GM12878 (cell line): ENCODE data around the gene ABL2. TPM values are rescaled to one million over a fixed set of nuclear protein-coding genes. Genes with fewer than 3 reads are reported as not detected.

ENCODE experiments used
- ATAC-seq: fragments of 200-7000 bp; cut with Tn5 transposase; 3 replicates; pipeline ENCODE4 v1.9.1; 2020; ENCODE audit warnings: mild to moderate bottlenecking, moderate library complexity
- BruUV-seq: library from RNA; stranded (reverse); fragments of 400-500 nt; replicated peaks from 2 replicates; lab custom pipeline; 2021; lab: Mats Ljungman, UMichigan
- CTCF ChIA-PET: fragments of 300-600 bp; sonication (Branson Sonifier 250); formaldehyde crosslinking; extraction: SDS; loops from one replicate; lab custom pipeline; 2021; ENCODE audit warnings: inconsistent platforms; lab: Yijun Ruan, JAX
- POLR2A ChIA-PET: fragments of 350-600 bp; formaldehyde crosslinking; extraction: SDS; loops from one replicate; lab custom pipeline; 2021; ENCODE audit warnings: inconsistent platforms; lab: Charles Lee
- RAD21 ChIA-PET: fragments of 300-600 bp; sonication (Branson Sonifier 250); formaldehyde crosslinking; loops from one replicate; lab custom pipeline; 2023; ENCODE audit warnings: antibody characterized with exemption; ENCODE audit not compliant: unreplicated experiment; lab: Charles Lee
- SMC1A ChIA-PET: fragments of 300-600 bp; sonication (Branson Sonifier 250); formaldehyde crosslinking; loops from one replicate; lab custom pipeline; 2023; ENCODE audit not compliant: unreplicated experiment, uncharacterized antibody; lab: Charles Lee
- DNase-seq: peaks from one replicate; pipeline ENCODE4 v3.0.0-alpha.2; 2011; ENCODE audit warnings: low read depth, low spot score
- FAIRE-seq: peaks from 3 replicates; lab custom pipeline; 2011; peaks lifted over from hg19 to GRCh38; lab: Jason Lieb, UNC
- H2AFZ ChIP-seq: 2 replicates; pipeline ENCODE4 v1.6.0; 2011; ENCODE audit warnings: low read depth, low read length, control low read depth; ENCODE audit not compliant: control insufficient read depth
- H3K27ac ChIP-seq: 2 replicates; pipeline ENCODE4 v1.5.1; 2011; ENCODE audit warnings: control low read depth; ENCODE audit not compliant: control insufficient read depth, insufficient read depth
- H3K27me3 ChIP-seq, 2 experiments: replicated peaks in 1 of 2; 2 replicates each; pipeline versions ENCODE4 v1.6.0 to v1.6.1; 2011; ENCODE audit warnings: low read length in 1 of 2; ENCODE audit not compliant: control insufficient read depth in 2 of 2, insufficient read depth in 2 of 2
- H3K36me3 ChIP-seq, 2 experiments: 2 replicates each; pipeline ENCODE4 v1.5.1; 2011; ENCODE audit warnings: low read length in 1 of 2; ENCODE audit not compliant: control insufficient read depth in 2 of 2, insufficient read depth in 2 of 2
- H3K4me1 ChIP-seq: 2 replicates; pipeline ENCODE4 v1.6.1; 2011; ENCODE audit warnings: mild to moderate bottlenecking, low read length, moderate library complexity, mixed read lengths; ENCODE audit not compliant: control insufficient read depth, insufficient read depth
- H3K4me2 ChIP-seq: 2 replicates; pipeline ENCODE4 v1.6.0; 2011; ENCODE audit warnings: control low read depth; ENCODE audit not compliant: control insufficient read depth, insufficient read depth
- H3K4me3 ChIP-seq: fragments of 200-600 bp; sonication (generic); 2 replicates; pipeline ENCODE4 v1.5.1; 2016
- H3K79me2 ChIP-seq: 2 replicates; pipeline ENCODE4 v1.6.0; 2011; ENCODE audit warnings: low read length; ENCODE audit not compliant: control insufficient read depth, insufficient read depth
- H3K9ac ChIP-seq: 2 replicates; pipeline ENCODE4 v1.8.0; 2011; ENCODE audit warnings: low read length, control low read depth, mixed read lengths; ENCODE audit not compliant: control insufficient read depth, insufficient read depth
- H3K9me3 ChIP-seq: replicated peaks from 3 replicates; pipeline ENCODE4 v1.5.1; 2011; ENCODE audit warnings: mild to moderate bottlenecking, low read length; ENCODE audit not compliant: control insufficient read depth, insufficient read depth
- H4K20me1 ChIP-seq: 2 replicates; pipeline ENCODE4 v1.6.0; 2011; ENCODE audit not compliant: control insufficient read depth, insufficient read depth
- CBX5 ChIP-seq: sonication (generic); IDR thresholded peaks from 2 replicates; pipeline ENCODE4 v1.6.1; 2016; ENCODE audit warnings: low read depth, moderate library complexity, mild to moderate bottlenecking, inconsistent platforms
- CHD1 ChIP-seq: IDR thresholded peaks from 2 replicates; pipeline ENCODE4 v1.6.1; 2012; ENCODE audit warnings: low read depth, low read length, improper control_type of control experiment
- CHD2 ChIP-seq: IDR thresholded peaks from 2 replicates; pipeline ENCODE4 v1.6.1; 2011; ENCODE audit warnings: low read depth, low read length, improper control_type of control experiment, borderline replicate concordance
- DPF2 ChIP-seq: fragments of 450-650 bp; IDR thresholded peaks from 2 replicates; pipeline ENCODE4 v1.6.1; 2017; ENCODE audit warnings: mild to moderate bottlenecking
- E2F8 ChIP-seq: fragments of 450-650 bp; IDR thresholded peaks from 2 replicates; pipeline ENCODE4 v1.6.1; 2018; ENCODE audit warnings: mild to moderate bottlenecking, low read depth, moderate library complexity; ENCODE audit not compliant: partially characterized antibody
- ESRRA ChIP-seq: IDR thresholded peaks from 2 replicates; pipeline ENCODE4 v1.6.1; 2012; ENCODE audit warnings: mild to moderate bottlenecking, low read length, improper control_type of control experiment
- ETV6 ChIP-seq, 2 experiments: fragments of 450-650 bp in 1 of 2; IDR thresholded peaks in 1 of 2; conservative IDR thresholded peaks in 1 of 2; 2 replicates each; pipeline ENCODE4 v1.6.1; 2014; ENCODE audit warnings: antibody characterized with exemption in 1 of 2, borderline replicate concordance in 1 of 2, low read depth in 1 of 2, mild to moderate bottlenecking in 1 of 2, moderate library complexity in 1 of 2
- FOXK2 ChIP-seq: fragments of 450-650 bp; IDR thresholded peaks from 2 replicates; pipeline ENCODE4 v1.6.1; 2017; ENCODE audit warnings: mild to moderate bottlenecking, moderate library complexity
- HDAC2 ChIP-seq: fragments of 200-600 bp; sonication (generic); IDR thresholded peaks from 2 replicates; pipeline ENCODE4 v1.6.1; 2017
- IRF4 ChIP-seq: IDR thresholded peaks from 2 replicates; pipeline ENCODE4 v1.6.1; 2011; ENCODE audit warnings: low read depth, low read length
- NR2C1 ChIP-seq: fragments of 450-650 bp; IDR thresholded peaks from 2 replicates; pipeline ENCODE4 v1.6.1; 2017; ENCODE audit warnings: antibody characterized with exemption, mild to moderate bottlenecking, moderate library complexity
- PML ChIP-seq: IDR thresholded peaks from 2 replicates; pipeline ENCODE4 v1.6.1; 2012; ENCODE audit warnings: low read length, inconsistent platforms
- ZBTB40 ChIP-seq: fragments of 450-650 bp; IDR thresholded peaks from 2 replicates; pipeline ENCODE4 v1.6.1; 2016; ENCODE audit warnings: mild to moderate bottlenecking, moderate library complexity, borderline replicate concordance
- ZNF384 ChIP-seq: IDR thresholded peaks from 2 replicates; pipeline ENCODE4 v1.6.1; 2012; ENCODE audit warnings: low read depth, mild to moderate bottlenecking, low read length, improper control_type of control experiment, borderline replicate concordance
- WGBS: methylation state at CpG from one replicate; pipeline ENCODE4 v1.1.6; 2016; ENCODE audit warnings: low lambda C conversion rate; ENCODE audit not compliant: insufficient replicate concordance, insufficient coverage; ENCODE audit errors: missing lambda C conversion rate; 5-methylcytosine and 5-hydroxymethylcytosine counted together
- in situ Hi-C: fragments of 300-500 bp; cut with MboI; formaldehyde crosslinking; loops from 9 replicates; pipeline ENCODE4 v1.14.3; 2018; ENCODE audit warnings: mixed read lengths
- intact Hi-C: fragments of 100-400 bp; cut with micrococcal nuclease; formaldehyde crosslinking; loops from one replicate; pipeline ENCODE4 v1.14.2; 2022; ENCODE audit not compliant: unreplicated experiment
- polyA plus RNA-seq, 11 experiments: library from polyadenylated mRNA; depleted of rRNA in 4 of 11; unstranded in 6 of 11; stranded (reverse) in 5 of 11; fragments of >200 nt; fragmentation: Nextera tagmentation in 4 of 11; fragmentation: Illumina TruSeq in 1 of 11; extraction: Ambion mirVana in 4 of 11; extraction: Trizol in 1 of 11; gene quantifications; 1 replicate in 1 of 11; 2 replicates in 10 of 11; pipeline versions ENCODE4 v1.2.1 to v1.2.3, GENCODE V29; 2011 to 2016; ENCODE audit warnings: inconsistent platforms in 2 of 11, missing spikeins in 2 of 11, low read depth in 1 of 11
- total RNA-seq, 4 experiments: library from RNA; depleted of rRNA in 3 of 4; stranded (reverse); fragments of >200 nt in 3 of 4; fragmentation: Illumina TruSeq in 1 of 4; extraction: Trizol in 1 of 4; gene quantifications; 2 replicates each; pipeline versions ENCODE4 v1.2.1 to v1.2.3, GENCODE V29; 2013 to 2021
- TF ChIP-seq, protein P1 (sequence below): IDR thresholded peaks from 2 replicates; pipeline ENCODE4 v1.6.1; 2011; ENCODE audit warnings: borderline replicate concordance, low read depth, mild to moderate bottlenecking, moderate library complexity, low read length; ENCODE audit not compliant: insufficient read depth, poor library complexity, severe bottlenecking

ABL2 gene
- total and polyA plus RNA-seq, 10 of the 15 experiments (the other 5 are each of a cell fraction or from before 2014, with no cell fraction given), result 0.57 to 9.4 (median 3.6) TPM

DNA sequence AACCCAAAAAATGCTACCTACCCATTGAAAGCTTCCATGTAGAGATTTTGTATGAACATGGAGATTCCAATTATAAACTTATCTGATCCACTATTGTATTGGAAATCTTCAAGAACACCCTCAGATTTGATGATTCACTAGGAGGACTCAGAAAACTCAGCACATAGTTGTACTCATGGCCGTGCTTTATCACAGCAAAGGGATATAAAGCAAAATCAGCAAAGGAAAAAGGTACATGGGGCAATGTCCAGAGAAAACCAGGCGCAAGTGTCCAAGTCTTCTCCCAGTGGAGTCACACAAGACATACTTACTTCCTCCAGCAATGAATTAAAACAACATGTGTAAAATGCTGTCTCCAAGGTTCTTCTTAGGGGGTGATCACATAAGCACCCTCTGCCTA, 28.9 kb downstream of the ABL2 start:
- ATAC-seq, result no peak
- Histone ChIP-seq H3K4me1 (no peaks in the 10 kb centered on the region), H3K27ac (no peak overlapping the region), H3K9ac (no peak overlapping the region), H3K27me3 (no peaks in the 10 kb centered on the region), H3K79me2 (no peaks in the 10 kb centered on the region), H3K4me3 (no peak overlapping the region), H3K9me3 (no peaks in the 10 kb centered on the region), H3K4me2 (no peak overlapping the region), H2AFZ (no peak overlapping the region), H4K20me1 (no peaks in the 10 kb centered on the region)
- RAD21 ChIA-PET, result interaction anchor here (1.3 kb wide), 1 partner anchor 80 kb away, joined by 4 read pairs; no protein-coding TSS in a partner anchor
- DNase-seq, result no peak
- CTCF ChIA-PET, result no interaction called here
- 100% methylated on average over 2 of the region's 2 CpGs for WGBS
- intact Hi-C loops, result no loop called here
- no peak for FAIRE-seq
- POLR2A ChIA-PET, result no interaction called here
- no TSS peak for BruUV-seq
- TF ChIP-seq CHD1 (no peak), FOXK2 (no peak), ETV6 (conservative IDR thresholded peaks at IDR 0.05 in 1 of 2, IDR thresholded peaks at IDR 0.05 in 1 of 2; ENCODE audit: borderline replicate concordance in 1 of 2, low read depth in 1 of 2) (no peak), ESRRA (no peak), ZNF384 (no peak), HDAC2 (no peak), IRF4 (no peak), E2F8 (no peak), PML (no peak), ZBTB40 (no peak), NR2C1 (no peak), DPF2 (no peak), CHD2 (no peak), CBX5 (no peak)
- TF ChIP-seq, protein P1, sequence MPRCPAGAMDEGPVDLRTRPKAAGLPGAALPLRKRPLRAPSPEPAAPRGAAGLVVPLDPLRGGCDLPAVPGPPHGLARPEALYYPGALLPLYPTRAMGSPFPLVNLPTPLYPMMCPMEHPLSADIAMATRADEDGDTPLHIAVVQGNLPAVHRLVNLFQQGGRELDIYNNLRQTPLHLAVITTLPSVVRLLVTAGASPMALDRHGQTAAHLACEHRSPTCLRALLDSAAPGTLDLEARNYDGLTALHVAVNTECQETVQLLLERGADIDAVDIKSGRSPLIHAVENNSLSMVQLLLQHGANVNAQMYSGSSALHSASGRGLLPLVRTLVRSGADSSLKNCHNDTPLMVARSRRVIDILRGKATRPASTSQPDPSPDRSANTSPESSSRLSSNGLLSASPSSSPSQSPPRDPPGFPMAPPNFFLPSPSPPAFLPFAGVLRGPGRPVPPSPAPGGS, result no peak
- TF ChIP-seq, all 136 proteins: peak for 0
- in situ Hi-C loops, result no loop called here
- SMC1A ChIA-PET, result interaction anchor here (0.6 kb wide), 1 partner anchor 118 kb away, joined by 3 read pairs; no protein-coding TSS in a partner anchor
- no peaks in the 10 kb centered on the region for H3K36me3 ChIP-seq
